Lower leg skin (tissue), 3 donors: ENCODE data around the gene MICALL2.

Experiments
- POLR2A ChIP-seq, 2 donors: fragments of 450-650 bp; IDR thresholded peaks; one replicate each; pipeline ENCODE4 v1.6.1; 2016 to 2017; ENCODE audit warnings: antibody characterized with exemption in 2 of 2, mild to moderate bottlenecking in 1 of 2, moderate library complexity in 1 of 2
- TF ChIP-seq, protein P1 (sequence below), 3 donors: fragments of 450-650 bp; IDR thresholded peaks; one replicate each; pipeline ENCODE4 v1.5.1; 2016; ENCODE audit warnings: antibody characterized with exemption in 3 of 3, mild to moderate bottlenecking in 3 of 3, moderate library complexity in 2 of 3

- TF ChIP-seq, protein P1, sequence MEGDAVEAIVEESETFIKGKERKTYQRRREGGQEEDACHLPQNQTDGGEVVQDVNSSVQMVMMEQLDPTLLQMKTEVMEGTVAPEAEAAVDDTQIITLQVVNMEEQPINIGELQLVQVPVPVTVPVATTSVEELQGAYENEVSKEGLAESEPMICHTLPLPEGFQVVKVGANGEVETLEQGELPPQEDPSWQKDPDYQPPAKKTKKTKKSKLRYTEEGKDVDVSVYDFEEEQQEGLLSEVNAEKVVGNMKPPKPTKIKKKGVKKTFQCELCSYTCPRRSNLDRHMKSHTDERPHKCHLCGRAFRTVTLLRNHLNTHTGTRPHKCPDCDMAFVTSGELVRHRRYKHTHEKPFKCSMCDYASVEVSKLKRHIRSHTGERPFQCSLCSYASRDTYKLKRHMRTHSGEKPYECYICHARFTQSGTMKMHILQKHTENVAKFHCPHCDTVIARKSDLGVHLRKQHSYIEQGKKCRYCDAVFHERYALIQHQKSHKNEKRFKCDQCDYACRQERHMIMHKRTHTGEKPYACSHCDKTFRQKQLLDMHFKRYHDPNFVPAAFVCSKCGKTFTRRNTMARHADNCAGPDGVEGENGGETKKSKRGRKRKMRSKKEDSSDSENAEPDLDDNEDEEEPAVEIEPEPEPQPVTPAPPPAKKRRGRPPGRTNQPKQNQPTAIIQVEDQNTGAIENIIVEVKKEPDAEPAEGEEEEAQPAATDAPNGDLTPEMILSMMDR (IDR thresholded peaks at IDR 0.05), result no peak
- no peak for TF ChIP-seq POLR2A (IDR thresholded peaks at IDR 0.05)
These were observed 24.6 kb upstream of the MICALL2 start for GRCh38 chr7:1483536-1484505.
